HG03066 (cell line): ENCODE measurements around the gene SDS.

Experiments used
- ATAC-seq: cut with Tn5 transposase; IDR thresholded peaks from one replicate; pipeline ENCODE4 v1.9.1; 2021; ENCODE audit warnings: low read depth; ENCODE audit not compliant: unreplicated experiment

The SDS gene

GRCh38 chr12:113403435-113404415 is at the start of gene SDS:
TSS of gene SDS (minus strand) at chr12:113403887. CDS start at chr12:113399708, 4,179 bp downstream.
- ATAC-seq = no peak

GRCh38 chr12:113453330-113453729 is 49.6 kb upstream of the SDS start:
- ATAC-seq = no peak

- ATAC-seq = no peak
Observed at GRCh38 chr12:113452458-113452857, 48.8 kb upstream of the SDS start.

GRCh38 chr12:113449839-113450238 is 46.2 kb upstream of the SDS start:
- ATAC-seq = no peak

GRCh38 chr12:113449299-113449698 is 45.6 kb upstream of the SDS start:
- no peak for ATAC-seq

- ATAC-seq = no peak
Observed at GRCh38 chr12:113448873-113449272, 45.2 kb upstream of the SDS start.

GRCh38 chr12:113445544-113446171 is 42.0 kb upstream of the SDS start:
- no peak for ATAC-seq

- no peak for ATAC-seq
Observed at GRCh38 chr12:113443030-113443539, 39.4 kb upstream of the SDS start.

- no peak for ATAC-seq
Observed at GRCh38 chr12:113440947-113441782, 37.5 kb upstream of the SDS start.

- ATAC-seq = no peak
Observed at GRCh38 chr12:113440336-113440735, 36.6 kb upstream of the SDS start.

GRCh38 chr12:113439606-113440030 is 35.9 kb upstream of the SDS start:
- no peak for ATAC-seq

GRCh38 chr12:113439301-113439597 is 35.6 kb upstream of the SDS start:
- no peak for ATAC-seq

- no peak for ATAC-seq
Observed at GRCh38 chr12:113438523-113439300, 35.0 kb upstream of the SDS start.

GRCh38 chr12:113437729-113438100 is 34.0 kb upstream of the SDS start:
- no peak for ATAC-seq

- ATAC-seq = no peak
Observed at GRCh38 chr12:113436993-113437728, 33.5 kb upstream of the SDS start.

GRCh38 chr12:113436586-113436985 is 32.9 kb upstream of the SDS start:
- ATAC-seq = no peak

GRCh38 chr12:113435367-113435766 is 31.7 kb upstream of the SDS start:
- no peak for ATAC-seq

GRCh38 chr12:113432986-113433385 is 29.3 kb upstream of the SDS start:
- no peak for ATAC-seq

- no peak for ATAC-seq
Observed at GRCh38 chr12:113428482-113428881, 24.8 kb upstream of the SDS start.
